ENCODE measurements around the gene TEDC1. TPM values are rescaled to one million over a fixed set of nuclear protein-coding genes. Genes with fewer than 3 reads are reported as not detected.

Gene TEDC1
- total RNA-seq, 1 donor from 2014 or later: 22.7 TPM

DNA sequence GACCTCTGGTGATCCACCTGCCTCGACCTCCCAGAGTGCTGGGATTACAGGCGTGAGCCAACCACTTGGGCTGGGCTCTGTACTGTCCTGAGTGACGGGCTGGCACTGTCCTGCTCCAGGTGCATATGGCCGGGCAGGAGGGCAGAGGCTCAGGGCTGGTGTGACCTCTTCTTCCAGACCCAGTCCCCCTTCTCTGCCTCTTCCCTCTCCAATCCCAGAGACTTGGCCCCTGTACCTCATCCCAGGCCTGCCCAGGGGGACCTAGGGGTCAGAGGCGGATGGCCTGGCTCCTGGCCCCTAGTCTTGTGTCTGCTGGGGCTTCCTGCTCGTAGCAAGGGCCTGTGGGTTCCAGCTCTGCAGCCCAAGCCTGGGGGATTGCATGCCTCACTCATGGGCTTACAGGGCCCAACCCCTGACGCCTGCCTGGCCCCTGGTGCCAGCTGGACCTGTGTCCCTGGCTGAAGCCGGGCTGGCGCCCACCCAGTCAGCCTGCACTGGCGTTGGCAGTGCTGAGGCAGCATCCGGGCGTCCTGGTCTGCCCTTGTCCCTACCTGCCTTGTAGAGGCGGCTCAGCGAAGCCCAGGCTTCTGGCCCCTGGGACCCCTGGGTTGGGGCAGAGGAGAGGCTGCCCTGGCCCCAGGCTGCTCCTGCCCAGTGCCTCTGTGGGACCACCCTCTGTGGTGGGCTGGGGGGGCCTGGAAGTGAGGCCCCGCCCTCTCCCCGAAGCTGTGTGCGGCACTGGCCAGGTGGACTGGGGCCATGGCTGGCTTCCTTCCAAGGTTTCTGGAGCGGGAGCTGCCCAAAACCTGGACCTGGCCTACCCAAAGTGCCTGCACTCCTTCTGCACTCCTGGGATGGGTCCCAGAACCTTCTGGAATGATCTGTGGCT, 4.3 kb downstream of the TEDC1 start:
- no peak for DNase-seq (ENCODE audit: low spot score)

DNA sequence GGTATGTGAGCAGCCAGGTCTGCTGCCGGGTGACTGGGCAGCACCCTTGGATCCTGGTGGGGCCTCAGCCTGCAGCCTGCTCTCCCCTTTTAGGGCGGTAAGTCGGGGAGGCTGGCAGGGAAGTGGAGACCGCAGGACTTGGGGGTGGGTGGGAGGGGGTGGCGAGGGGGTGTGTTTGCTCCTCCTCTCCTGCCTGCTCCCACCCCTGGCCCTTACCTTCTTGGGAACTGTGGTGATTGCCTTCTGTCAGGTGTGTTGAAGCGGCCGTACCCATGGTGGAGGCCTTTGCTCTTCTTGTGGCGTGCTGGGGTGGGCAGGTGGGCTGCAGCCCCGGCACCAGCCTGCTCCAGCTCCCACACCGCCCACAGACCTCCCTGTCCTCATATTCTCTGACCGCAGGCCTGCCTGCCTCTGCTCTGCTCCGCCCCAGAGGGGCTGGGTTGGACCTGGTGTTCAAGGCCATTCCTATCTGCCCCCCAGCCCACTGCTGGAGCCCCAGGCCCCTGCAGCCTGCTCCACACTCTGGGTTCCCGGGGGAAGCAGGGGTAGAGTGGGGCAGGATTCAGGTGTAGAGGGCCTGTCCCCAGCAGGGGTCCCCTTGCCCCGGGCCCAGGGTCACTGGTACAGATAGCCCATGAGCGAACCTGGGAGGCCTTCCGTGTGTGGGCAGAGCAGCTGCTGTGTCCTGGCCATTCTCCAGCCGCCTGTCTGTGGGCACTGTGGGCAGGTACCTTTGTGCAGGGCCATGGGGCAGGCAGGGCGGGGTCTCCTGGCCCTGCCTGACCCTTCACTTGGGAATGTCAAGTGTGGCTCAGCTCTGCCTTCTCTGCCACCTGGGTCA, 5.2 kb downstream of the TEDC1 start:
- DNase-seq (ENCODE audit: low spot score): no peak

DNA sequence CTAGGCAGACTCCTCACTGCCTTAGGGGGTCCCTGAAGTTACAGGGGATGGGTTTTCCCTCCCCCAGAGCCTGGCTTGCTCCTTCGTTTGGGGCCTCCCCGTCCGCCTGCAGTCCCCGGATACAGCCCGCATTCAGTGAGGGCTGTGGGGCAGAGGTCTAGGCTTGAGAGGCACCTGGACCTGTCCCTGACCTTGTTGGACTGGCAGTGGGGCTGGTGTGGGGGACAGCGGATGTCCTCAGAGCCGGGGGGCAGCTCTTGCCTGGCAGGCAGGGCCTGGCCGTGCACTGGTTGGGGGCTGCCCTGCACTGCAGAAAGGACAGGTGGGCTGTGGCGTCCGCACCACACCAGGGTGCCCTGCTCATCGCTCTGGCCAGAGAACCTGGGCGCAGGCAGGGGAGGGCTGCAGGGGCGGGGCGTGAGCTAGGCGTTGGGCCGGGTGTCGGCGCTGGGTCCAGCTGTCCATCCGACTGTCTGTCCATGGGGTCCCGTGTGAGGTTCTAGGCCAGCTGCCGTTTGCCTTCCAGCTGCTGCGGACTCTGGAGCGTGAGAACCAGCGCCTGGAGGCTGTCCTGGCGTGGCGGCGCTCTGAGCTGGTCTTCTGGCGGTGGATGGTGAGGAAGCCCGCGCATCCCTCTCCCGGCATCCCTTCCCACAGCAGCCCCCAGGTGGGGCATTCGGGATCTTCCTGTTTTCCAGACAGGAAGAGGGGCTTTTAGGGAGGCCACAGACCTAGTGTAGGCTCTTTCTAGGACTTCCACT, 6.0 kb downstream of the TEDC1 start:
- DNase-seq (ENCODE audit: low spot score): no peak

- DNase-seq (ENCODE audit: low spot score): no peak
These were observed 6.8 kb downstream of the TEDC1 start for GRCh38 chr14:105497671-105498429.

- DNase-seq (ENCODE audit: low spot score): no peak
These were observed 7.6 kb downstream of the TEDC1 start for GRCh38 chr14:105498430-105499255.

DNA sequence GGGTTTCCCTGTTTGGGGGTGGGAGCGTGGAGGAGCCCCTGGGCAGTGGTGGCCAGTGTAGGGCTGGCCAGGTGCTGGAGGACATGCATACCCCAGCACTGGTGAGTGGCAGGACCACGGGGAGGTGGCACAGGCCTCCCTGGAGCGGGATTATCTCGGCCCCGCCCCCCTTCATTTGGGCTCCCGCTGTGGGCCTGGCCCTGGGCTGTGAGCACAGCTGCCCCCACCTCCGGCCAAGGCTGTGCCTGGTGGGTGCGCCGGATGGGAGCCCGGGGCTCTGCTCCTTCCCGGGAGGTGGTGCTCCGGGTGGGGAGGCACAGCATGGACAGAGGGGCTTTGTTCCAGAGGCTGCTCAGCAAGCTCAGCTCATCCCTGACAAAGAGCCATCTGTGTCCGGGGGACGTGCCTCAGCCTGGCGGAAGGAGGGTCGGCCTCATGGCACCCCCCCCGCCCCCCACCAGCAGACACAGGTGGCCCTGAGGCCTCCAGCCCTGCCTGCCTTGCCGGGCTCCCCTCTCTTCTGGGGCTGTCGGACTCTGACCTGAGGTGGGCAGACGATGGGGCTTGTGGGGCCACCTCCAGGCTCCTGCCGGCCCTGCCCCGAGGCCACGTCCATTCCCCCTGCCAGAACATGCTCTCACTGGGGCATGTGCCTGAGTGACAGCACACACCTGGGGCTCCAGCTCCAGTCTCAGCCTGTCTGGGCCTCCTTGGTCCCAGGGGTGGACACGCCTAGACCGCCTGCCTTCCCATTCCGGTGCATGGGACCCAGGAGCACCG, 8.4 kb downstream of the TEDC1 start:
- no peak for DNase-seq (ENCODE audit: low spot score)

- no peak for DNase-seq (ENCODE audit: low spot score)
These were observed 9.1 kb downstream of the TEDC1 start for GRCh38 chr14:105500036-105500725.

- DNase-seq (ENCODE audit: low spot score): no peak
These were observed 9.7 kb downstream of the TEDC1 start for GRCh38 chr14:105500726-105501101.

DNA sequence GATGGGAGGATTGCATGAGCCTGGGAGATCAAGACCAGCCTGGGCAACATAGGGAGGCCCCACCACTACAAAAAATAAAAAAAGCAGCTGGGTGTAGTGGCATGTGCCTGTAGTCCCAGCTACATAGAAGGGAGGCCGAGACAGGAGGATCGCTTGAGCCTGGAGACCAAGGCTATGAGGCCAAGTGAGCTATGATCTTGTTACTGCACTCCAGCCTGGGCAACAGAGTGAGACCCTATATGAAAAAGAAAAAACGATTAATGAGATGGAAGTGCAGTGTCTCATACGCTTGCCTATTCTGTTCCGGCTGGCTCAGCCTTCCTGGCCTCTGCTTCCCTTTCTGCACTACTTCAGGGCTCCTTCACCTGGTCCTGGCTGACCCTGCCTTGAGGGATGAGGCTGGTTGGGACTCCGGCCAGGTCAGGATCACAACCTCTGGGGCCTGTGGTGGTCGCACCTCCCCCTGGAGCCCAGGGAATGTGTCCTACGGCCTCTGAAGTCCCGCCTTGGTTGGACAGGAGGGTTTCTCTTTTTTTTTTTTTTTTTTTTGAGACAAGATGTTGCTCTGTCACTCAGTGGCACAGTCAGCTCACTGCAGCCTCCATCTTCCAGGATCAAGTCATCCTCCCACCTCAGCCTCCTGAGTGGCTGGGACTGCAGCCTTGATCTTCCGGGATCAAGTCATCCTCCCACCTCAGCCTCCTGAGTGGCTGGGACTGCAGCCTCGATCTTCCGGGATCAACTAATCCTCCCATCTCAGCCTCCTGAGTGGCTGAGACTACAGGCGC, 10.7 kb downstream of the TEDC1 start:
- DNase-seq (ENCODE audit: low spot score): no peak

DNA sequence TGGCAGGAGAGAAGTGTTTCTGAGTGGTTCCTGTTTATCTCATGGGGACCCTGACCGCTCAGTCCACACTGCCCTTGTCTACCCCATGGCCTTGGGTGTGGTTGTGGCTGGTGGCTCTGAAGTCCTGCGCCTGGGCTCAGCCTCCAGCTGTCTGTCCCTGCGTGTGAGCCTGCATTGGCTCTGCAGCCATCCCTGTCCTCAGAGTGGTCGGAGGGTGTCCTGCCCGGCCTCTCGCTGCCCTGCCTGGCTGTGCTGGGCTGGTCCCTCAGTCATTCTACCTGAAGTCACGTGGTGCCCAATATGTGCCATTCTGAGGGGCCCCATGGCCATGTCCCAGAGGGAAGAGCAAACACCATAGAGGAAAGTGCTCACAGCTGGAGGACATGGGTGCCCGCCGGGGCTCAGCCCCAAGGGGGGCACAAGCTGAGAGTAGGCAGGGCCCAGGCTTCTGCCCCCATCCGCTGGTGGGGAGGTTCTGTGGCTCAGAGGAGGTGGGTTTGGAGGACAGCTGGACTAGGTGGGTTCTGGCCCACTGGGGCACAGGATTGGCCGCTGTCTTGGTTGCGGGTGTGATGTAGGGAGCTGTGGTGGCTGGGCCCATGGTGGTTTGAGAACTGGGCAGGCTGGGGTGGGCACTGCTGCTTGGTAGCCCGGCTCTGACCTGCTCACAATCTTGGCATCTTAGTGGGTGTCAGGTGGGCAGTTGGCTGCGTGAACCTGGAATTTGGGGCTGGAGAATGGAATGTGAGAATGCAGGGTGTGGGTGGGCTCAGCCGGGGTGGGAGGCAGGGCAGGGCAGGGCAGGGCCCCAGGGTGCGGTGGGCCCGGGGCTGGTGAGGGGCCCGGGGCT, 11.6 kb downstream of the TEDC1 start:
- no peak for DNase-seq (ENCODE audit: low spot score)

DNA sequence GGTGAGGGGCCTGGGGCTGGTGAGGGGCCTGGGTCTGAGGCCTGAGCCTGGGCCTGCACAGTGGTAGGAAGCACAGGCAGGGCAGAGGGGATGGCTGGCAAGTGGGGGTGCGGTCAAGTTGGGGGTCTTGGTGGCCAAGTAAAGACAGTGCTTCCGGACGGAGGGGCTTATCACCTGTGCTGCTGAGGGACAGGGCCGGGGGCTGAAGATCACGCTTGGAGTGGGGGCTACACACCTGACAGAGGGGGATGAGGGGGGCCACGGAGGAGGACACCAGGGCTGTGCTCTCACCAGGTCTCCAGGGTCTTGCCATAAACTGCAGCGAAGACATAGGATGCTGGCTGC, 12.2 kb downstream of the TEDC1 start:
- no peak for DNase-seq (ENCODE audit: low spot score)

GRCh38 chr14:105503935-105504692, 13.1 kb downstream of the TEDC1 start:
- peak; percentile 85 for DNase-seq (ENCODE audit: low spot score)

GRCh38 chr14:105505101-105505500, 14.1 kb downstream of the TEDC1 start:
- peak; percentile 67 for DNase-seq (ENCODE audit: low spot score)

- no peak for DNase-seq (ENCODE audit: low spot score)
These were observed 16.2 kb downstream of the TEDC1 start for GRCh38 chr14:105507247-105507646.

- no peak for DNase-seq (ENCODE audit: low spot score)
These were observed 17.0 kb downstream of the TEDC1 start for GRCh38 chr14:105508069-105508468.

- DNase-seq (ENCODE audit: low spot score): no peak
These were observed 17.6 kb downstream of the TEDC1 start for GRCh38 chr14:105508601-105509000.
